Kidney epithelial cell (primary cell): ENCODE data around the gene APOLD1. TPM values are rescaled to one million over a fixed set of nuclear protein-coding genes. Genes with fewer than 3 reads are reported as not detected.
"Not testable (repeated sequence)": the region's sequence is repeated elsewhere in the genome, so short reads cannot be mapped to it uniquely, and the experiment has no call there.

Experiments
- DNase-seq: peaks from one replicate; pipeline ENCODE4 v3.0.0-alpha.2; 2010; ENCODE audit warnings: low read depth
- H3K27me3 ChIP-seq: 2 replicates; pipeline ENCODE4 v1.6.0; 2011; ENCODE audit warnings: low read length; ENCODE audit not compliant: control insufficient read depth, insufficient read depth
- H3K36me3 ChIP-seq: 2 replicates; pipeline ENCODE4 v1.5.1; 2011; ENCODE audit warnings: low read length; ENCODE audit not compliant: control insufficient read depth, insufficient read depth
- H3K4me3 ChIP-seq: 2 replicates; pipeline ENCODE4 v1.5.1; 2011; ENCODE audit warnings: low read depth, mild to moderate bottlenecking, control low read depth, low read length
- total RNA-seq: library from RNA; depleted of rRNA; stranded (reverse); fragments of >200 nt; gene quantifications from 2 replicates; pipeline ENCODE4 v1.2.3, GENCODE V29; 2015
- TF ChIP-seq, protein P1 (sequence below): IDR thresholded peaks from 2 replicates; pipeline ENCODE4 v1.5.1; 2011; ENCODE audit warnings: mild to moderate bottlenecking, moderate library complexity, low read length, control low read depth, inconsistent platforms; ENCODE audit not compliant: insufficient read depth, poor library complexity, severe bottlenecking

Gene APOLD1
- total RNA-seq, 1 donor from 2014 or later = 1.4 TPM

DNA sequence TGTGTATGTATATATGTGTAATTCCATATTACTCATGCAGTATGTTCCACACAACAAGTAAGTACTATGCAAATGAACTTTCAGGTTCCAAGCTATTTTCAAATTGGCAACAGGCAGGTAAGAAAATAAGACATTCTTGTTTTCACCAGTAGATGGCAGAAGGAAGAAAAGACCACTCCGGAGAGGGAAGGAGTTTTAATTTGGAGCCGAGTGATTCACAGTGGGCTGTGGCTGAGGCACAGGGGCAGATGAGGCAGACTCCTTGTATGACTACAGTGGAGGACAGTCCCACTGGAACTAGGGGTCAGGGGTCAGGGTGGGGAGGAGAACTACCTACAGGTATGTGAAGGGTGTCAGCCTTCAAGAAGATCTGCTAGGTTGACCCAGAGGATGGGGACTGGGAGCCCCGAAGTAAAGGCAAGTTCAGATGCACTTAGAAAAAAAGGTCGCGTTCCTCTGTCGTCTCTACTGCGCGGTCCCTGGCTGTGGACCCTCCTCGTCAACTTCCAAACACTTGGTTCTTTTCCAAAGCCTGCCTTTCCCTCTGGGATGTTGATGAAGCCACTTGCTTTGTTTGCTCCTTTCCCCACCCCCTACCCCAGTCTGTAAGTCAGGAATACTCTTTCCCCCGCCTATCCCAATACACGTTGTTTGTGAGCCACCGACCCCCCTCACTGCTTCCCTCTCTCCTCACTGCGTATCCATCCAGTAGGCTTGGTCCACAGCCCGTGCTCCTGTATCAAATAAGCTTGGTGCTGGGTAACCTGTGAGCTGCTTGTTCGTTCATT, 51.8 kb downstream of the APOLD1 start:
- Histone ChIP-seq H3K4me3 (no peak overlapping the region), H3K27me3 (no peaks in the 10 kb centered on the region), H3K36me3 (no peaks in the 10 kb centered on the region)
- DNase-seq = no peak
- TF ChIP-seq, protein P1, sequence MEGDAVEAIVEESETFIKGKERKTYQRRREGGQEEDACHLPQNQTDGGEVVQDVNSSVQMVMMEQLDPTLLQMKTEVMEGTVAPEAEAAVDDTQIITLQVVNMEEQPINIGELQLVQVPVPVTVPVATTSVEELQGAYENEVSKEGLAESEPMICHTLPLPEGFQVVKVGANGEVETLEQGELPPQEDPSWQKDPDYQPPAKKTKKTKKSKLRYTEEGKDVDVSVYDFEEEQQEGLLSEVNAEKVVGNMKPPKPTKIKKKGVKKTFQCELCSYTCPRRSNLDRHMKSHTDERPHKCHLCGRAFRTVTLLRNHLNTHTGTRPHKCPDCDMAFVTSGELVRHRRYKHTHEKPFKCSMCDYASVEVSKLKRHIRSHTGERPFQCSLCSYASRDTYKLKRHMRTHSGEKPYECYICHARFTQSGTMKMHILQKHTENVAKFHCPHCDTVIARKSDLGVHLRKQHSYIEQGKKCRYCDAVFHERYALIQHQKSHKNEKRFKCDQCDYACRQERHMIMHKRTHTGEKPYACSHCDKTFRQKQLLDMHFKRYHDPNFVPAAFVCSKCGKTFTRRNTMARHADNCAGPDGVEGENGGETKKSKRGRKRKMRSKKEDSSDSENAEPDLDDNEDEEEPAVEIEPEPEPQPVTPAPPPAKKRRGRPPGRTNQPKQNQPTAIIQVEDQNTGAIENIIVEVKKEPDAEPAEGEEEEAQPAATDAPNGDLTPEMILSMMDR = peak; percentile 55

DNA sequence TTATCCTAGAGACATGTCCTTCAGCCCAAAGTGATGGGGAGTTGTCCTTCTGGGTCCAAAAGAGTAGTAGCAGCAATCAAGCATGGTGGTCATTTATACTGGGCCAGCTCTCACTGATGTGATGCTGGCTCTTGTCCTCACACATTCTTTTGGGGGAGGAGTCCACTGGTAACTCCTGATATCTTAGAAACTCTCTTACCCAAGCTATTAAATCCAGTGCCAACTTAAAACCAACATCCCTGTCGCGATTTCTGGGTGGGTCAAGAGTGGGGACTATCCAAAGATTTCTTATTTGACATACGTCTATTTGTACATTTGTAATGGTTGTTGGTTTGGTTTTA, 52.3 kb downstream of the APOLD1 start:
- no peak overlapping the region for H3K4me3 ChIP-seq
- DNase-seq = no peak
- TF ChIP-seq, protein P1 = no peak
- no peaks in the 10 kb centered on the region for H3K27me3 ChIP-seq
- H3K36me3 ChIP-seq = no peaks in the 10 kb centered on the region

DNA sequence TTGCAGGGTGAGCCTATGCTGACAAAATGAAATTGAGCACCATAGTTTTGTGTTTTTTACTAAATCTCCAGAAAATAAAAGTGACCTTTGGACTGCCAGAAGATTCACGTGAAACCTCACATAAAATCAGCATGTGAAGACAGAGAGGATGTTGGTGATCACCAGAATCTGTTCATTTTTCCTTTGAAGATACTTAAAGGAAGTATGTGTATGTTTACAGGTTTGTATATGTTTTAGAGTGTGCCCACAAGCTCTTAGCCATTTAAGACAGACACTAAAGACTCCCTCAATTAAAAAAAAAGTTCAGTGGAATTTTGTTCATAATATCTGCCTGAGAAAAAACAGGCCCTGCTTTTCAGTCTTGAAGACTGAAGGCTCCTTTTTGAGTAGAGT, 53.5 kb downstream of the APOLD1 start:
- TF ChIP-seq, protein P1 = no peak
- H3K36me3 ChIP-seq = no peaks in the 10 kb centered on the region
- no peak for DNase-seq

DNA sequence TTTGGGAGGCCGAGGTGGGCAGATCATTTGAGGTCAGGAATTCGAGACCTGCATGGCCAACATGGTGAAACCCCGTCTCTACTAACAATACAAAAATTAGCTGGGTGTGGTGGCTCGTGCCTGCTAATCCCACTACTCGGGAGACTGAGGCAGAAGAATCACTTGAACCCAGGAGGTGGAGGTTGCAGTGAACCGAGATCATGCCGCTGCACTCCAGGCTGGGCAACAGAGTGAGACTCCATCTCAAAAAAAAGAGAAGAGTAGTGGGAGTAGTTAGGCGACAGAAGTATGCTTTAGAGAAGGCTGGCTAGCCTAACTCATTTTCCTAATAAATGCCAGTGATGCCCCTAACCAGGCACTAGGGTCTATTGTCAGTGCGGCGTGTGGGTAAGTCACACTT, 54.0 kb downstream of the APOLD1 start:
- H3K36me3 ChIP-seq, H3K4me3 ChIP-seq, DNase-seq, H3K27me3 ChIP-seq: not testable (repeated sequence)

More for the DNA sequence above, 53.5 kb downstream of the APOLD1 start:
- no peak overlapping the region for H3K4me3 ChIP-seq
- no peaks in the 10 kb centered on the region for H3K27me3 ChIP-seq

DNA sequence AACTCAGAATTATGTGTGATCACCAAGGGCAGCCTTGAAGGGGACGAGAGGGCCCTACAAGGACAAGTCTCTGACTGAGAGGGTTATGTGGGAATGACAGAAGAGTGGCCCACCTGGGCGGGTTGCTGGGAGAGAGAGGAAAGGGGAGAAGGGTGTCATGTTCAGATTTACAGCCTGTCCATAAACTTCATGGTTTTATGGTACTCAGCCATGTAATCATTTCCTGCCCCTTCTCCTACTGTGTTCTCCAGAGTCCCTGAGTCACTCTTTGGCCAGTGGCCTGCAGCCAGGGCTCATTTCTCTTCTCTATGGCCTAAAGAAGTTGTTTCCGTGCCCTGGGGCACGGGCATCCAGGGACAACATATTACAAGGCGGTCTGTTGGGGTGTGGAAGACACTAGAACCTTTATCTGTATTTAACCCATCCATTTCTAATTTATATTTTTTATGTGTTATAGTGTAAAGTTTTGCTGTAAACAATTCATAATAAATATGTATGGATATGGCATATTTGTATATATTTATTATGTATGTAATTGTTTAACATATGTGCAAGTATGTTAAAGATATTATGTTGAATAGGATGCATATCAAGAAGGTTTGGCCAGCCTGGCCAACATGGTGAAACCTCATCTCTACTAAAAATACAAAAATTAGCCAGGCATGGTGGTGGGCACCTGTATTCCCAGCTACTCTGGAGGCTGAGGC, 54.6 kb downstream of the APOLD1 start:
- Histone ChIP-seq H3K4me3 (no peak overlapping the region), H3K36me3 (no peaks in the 10 kb centered on the region), H3K27me3 (no peaks in the 10 kb centered on the region)
- TF ChIP-seq, protein P1 = no peak
- peak; percentile 70 for DNase-seq

DNA sequence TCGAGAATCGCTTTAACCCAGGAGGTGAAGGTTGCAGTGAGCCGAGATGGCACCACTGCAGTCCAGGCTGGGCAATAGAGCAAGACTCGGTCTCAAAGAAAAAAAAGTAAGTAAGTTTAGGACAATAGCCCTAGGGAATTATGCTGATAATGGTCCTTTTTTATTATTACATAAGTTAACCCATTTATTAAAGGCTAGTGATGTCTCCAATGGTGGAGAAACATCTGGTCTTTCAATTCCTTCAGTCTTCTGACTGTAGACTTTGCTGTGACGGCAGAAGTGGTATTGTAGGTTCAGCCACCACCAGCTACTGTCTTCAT, 55.1 kb downstream of the APOLD1 start:
- Histone ChIP-seq H3K27me3 (no peaks in the 10 kb centered on the region), H3K4me3 (no peak overlapping the region), H3K36me3 (no peaks in the 10 kb centered on the region)
- no peak for DNase-seq
- TF ChIP-seq, protein P1 = no peak

Other genes with a start within 250 kb of the APOLD1 start
- gene DUSP16, start 222.8 kb upstream of the APOLD1 start, total RNA-seq = 22.7 and 24.5 TPM in 2 replicates
- gene CREBL2, start 173.8 kb upstream of the APOLD1 start, total RNA-seq = 19.2 and 21.7 TPM in 2 replicates
- 0.27 and 0.84 TPM in 2 replicates for gene GPR19, start 89.5 kb upstream of the APOLD1 start, total RNA-seq
- gene CDKN1B, start 68.3 kb upstream of the APOLD1 start, total RNA-seq = 25.5 and 26.5 TPM in 2 replicates
- gene DDX47, start 27.7 kb downstream of the APOLD1 start, total RNA-seq = 59.0 and 63.7 TPM in 2 replicates
- gene GPRC5A, start 105.9 kb downstream of the APOLD1 start, total RNA-seq = 28.7 and 48.1 TPM in 2 replicates
- not detected in 2 replicates for gene GPRC5D, start 166.5 kb downstream of the APOLD1 start, total RNA-seq
- gene HEBP1, start 214.6 kb downstream of the APOLD1 start, total RNA-seq = 14.7 and 19.4 TPM in 2 replicates